HG02884 (cell line): ENCODE data around the gene KCNH3.
"Not testable (repeated sequence)": the region's sequence is repeated elsewhere in the genome, so short reads cannot be mapped to it uniquely, and the experiment has no call there.

Experiments
- ATAC-seq: cut with Tn5 transposase; IDR thresholded peaks from one replicate; pipeline ENCODE4 v1.9.1; 2021; ENCODE audit warnings: mild to moderate bottlenecking, moderate library complexity; ENCODE audit not compliant: unreplicated experiment

Gene KCNH3

DNA sequence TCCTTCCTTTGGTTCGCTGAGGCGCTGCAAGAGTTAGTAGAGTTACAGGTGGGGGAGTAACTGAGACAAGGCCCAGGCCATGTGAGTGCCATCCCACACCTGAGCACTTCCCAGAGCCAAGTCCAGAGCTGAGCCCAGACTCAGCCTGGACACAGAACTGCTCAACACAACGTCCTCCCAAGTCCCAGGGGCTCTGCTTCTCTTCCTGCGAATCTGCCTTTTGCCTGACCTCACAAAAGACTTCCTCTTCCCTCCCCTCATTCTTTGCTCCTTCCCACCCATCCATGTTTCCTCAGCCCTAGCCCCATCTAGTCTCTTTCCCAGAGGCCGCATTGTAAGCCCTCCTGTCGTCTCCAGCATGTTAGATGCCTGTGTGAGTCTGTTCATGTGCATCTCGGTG, 45.8 kb downstream of the KCNH3 start:
- ATAC-seq, result no peak

DNA sequence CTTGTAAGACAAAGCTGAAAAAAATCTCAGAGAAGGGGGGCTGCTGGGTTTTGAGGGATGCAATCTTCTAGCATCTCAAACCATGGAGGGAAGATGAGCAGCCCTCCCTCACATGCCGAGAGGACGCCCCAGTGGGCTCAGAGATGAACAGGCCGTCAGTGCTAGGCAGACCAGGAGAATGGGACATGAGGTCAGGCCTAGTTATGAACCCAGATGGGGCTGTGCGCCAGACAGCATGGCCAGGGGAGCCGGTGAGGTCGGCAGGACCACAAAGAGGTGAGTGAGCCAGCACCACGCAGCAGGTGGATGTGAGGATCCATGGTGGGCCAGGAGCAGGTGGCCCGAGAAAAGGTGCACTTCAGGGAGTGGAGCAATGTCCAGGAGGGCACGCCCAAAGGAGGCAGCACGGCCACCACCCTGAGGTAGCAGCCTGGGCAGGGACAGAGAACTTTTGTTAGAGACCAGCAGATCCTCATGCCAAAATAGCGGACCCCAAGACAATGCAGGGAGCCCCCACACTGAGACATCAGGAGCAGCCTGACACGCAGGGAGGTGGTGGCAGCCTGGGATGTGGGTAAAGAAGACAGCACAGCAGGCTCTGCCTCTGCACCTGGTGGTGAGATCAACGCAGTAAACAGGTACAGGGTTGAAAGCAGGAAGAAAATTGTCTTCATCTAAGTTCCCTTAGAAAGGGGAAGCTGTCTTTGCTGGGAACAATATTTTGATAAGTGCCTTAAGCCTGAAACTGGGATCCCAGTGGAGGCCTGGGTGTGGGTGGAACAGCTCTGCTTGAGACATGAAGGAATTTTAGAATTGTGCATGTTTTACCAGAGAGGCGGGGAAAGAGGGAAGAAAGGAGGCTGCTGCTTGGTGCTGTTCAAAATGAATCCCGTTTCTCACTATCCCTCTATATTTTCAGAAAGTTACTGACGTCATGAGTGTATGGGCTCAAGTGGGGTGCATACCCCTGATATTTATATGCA, 46.9 kb downstream of the KCNH3 start:
- ATAC-seq, result no peak

DNA sequence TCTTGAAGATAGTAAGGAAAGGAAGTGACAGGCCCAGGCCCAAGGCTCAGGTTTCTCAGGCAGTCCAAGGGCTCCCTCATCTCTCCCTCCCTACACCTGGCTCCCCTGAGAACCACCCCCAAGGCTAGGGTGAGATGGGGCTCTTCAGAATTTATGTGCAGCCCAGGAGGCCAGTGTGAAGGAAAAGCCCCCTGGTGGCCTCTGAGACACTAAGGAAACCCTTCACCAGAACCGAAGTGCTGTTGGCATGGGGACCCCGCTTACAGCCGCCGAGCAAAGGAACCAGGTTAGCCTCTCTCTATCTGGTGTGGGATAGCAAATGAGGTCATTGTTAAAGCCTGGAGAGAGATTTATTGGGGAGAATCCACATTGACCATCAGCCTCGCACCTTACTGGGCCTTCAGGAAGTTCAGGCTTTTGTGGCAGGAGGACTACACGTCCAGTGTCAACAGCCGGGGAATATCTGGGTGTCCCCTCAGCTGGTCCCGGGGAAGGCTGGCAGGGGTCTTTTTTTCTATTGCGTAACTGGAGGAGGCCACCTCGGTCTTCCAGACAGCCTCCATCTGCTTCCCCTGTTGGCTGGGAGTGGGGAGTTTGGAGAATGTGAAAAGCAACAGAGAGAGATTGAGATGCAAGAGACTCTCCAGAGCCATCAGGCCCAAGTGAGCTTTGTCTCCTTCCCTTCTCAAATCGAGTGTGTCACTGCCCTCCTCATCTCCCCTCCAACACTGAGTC, 48.5 kb downstream of the KCNH3 start:
- no peak for ATAC-seq

DNA sequence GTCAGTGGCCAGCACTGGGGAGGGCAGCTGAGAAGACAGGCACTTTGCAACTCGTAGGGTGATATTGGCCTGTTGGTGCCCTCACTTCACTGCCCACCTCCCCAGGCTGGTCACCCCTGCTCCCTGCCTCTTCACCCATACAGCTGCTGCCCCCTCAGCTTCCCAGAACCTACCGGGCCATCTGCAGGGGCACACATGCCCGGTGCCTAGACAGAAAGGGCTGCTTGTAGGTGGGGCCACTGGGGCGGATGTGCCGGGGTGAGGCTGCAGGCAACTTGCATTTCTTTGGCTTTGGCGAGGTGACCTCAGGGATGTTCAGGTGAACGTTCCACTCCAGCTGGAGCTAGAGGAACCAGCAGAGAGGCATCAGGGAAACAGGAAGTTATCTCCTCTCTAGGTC, 49.5 kb downstream of the KCNH3 start:
- no peak for ATAC-seq

DNA sequence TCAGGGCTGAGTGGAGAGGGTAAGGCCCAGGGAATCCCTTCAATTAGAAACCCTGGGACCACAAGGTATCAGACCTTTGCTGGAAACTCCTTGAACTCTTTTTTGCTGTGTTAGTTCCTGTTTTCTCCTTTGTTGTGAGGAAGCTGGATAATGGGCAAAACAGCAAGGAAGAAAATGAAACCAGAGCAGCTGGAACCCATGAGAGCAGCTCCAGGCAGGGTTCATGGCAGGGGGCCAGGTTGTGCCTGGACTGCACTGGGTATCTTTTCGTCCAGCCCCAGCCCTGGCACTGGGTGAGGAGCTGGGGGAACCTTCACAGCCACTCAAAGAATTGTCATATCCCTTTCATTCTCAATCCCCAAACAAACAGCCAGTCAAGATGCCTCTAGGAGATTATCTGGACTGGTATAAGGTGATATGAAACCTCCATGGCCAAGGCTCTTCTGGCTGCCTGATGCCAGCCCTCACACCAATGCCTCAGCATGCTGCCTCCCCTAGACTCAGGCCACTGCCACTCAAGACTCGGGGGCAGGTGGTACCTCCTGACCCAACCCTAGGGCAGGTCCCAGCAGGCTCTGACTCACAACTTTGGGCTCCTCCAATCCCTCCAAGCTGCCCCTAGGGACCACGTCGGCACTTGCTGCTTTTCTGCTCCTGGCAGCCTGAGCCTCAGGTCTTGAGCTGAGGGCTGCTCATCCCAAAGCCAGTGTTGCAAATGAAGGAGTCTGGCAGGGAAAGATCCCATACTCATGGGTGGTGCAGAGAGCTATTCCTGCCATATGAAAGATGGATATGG, 50.1 kb downstream of the KCNH3 start:
- no peak for ATAC-seq

DNA sequence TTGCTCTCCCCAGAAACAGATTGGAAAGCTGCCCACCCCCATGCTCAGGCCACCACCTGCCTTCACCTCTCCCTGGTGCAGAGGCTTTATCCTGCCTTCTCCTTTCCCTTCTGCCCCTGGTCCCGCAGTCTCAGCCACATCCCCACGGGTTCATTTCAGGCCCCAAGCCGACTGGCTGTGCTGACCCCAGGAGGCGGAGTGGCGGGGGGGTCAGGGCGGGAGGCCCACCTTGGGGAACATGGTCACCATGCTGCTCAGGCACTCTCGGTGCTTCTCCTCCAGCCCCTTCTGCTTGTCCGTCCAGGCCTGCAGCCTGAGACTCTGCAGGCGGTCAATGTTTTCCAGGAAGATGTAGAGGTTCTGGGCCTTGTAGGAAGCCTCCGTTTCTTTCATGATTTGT, 59.7 kb downstream of the KCNH3 start:
- ATAC-seq, result no peak

DNA sequence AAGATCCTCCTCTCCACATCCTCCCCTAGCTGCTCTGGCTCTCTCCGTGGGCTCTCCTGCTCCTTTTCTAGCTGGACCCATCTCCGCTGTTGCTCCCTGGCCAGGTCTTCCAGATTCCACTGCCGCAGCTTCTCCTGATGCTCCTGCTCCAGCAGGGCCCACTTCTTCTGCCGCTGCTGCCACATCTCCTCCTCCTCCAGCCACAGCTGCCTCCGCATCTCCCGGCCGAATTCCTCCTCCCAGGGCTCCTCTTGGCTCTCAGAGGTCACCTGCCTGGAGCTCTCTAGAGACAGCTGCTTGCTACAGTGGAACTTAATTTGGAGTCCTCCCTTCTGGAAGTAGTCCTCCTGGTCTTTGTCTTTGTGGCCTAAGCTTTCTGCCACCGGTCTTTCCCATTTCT, 61.1 kb downstream of the KCNH3 start:
- ATAC-seq, result no peak

DNA sequence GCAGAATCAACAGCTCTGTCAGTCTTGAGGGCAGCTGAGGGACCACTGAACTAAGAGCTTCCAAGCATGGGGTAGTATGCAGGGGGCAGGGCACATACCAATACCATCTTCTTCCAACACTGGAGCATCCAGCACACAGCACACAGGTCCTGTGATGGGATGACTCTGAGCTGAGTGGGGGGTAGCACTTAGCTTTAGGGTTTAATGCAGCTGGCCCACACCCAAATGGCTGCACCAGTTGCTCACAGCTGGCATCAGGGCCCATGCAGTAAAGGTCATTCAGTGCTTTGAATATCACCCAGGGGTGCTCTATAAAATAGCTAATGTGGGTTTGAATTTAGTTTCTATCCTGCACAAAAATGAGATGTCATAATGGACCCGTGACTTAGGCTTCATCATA, 64.9 kb downstream of the KCNH3 start:
- ATAC-seq, result no peak

DNA sequence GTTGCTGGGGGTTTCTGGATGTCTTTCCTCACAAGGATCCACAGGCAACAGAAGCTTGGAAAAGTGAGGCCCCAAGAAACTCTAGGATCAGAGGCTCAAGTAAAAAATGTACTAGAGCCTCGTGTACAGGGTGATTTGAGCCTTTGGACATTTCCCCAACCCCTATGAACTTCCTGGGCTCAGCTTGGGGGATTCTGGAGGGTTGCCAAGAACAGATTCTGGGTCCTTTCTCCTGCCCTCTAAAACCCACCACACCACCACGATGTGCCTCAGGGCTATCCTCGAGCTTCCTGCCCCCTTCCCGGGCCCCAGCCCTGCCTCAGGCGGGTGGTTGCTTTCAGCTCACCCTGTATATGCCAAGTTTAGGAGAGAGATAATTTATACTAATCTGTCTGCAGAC, 66.0 kb downstream of the KCNH3 start:
- no peak for ATAC-seq

DNA sequence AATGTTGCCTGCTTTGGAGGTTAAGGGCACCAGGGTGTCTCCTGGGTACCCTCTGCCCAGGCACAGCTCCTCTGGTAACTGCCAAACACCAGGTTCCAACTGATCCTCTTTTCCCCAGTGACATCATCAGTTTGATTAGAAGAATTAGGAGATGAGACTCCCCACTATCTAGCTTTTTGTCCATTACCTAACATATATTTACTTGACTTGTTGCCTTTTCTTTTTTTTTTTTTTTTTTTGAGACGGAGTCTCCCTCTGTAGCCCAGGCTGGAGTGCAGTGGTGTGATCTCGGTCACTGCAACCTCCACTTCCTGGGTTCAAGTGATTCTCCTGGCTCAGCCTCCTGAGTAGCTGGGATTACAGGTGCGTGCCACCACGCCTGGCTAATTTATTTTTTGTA, 66.7 kb downstream of the KCNH3 start, which contains the start of gene FAM186B:
TSS of gene FAM186B (minus strand) at position 101 of the 400 bp plus-strand sequence. CDS start 162 bp downstream, outside the sequence.
- not testable (repeated sequence) for ATAC-seq
